Neural cell (in vitro differentiated cells): ENCODE data around the gene EID1. TPM values are rescaled to one million over a fixed set of nuclear protein-coding genes. Genes with fewer than 3 reads are reported as not detected.

ENCODE experiments used
- H2AFZ ChIP-seq: fragments of 200-600, 300-800 bp; sonication (generic), shearing (Covaris generic); 2 replicates; pipeline ENCODE4 v1.6.0; 2014; ENCODE audit warnings: low read depth, mild to moderate bottlenecking, antibody characterized with exemption, low read length, moderate library complexity
- H3F3A ChIP-seq: fragments of 200-600 bp; shearing (Covaris generic); 2 replicates; pipeline ENCODE4 v1.6.1; 2016; ENCODE audit warnings: mild to moderate bottlenecking, moderate library complexity, mixed read lengths, antibody characterized with exemption, low read length; ENCODE audit not compliant: insufficient read depth, poor library complexity, severe bottlenecking
- H3K27ac ChIP-seq: fragments of 200-600, 300-800 bp; sonication (generic), shearing (Covaris generic); 2 replicates; pipeline ENCODE4 v1.5.1; 2014; ENCODE audit warnings: mild to moderate bottlenecking, low read length, moderate library complexity
- H3K27me3 ChIP-seq: fragments of 300-800, 200-600 bp; sonication (generic), shearing (Covaris generic); 2 replicates; pipeline ENCODE4 v1.6.0; 2014; ENCODE audit warnings: mild to moderate bottlenecking, low read depth, low read length, moderate library complexity; ENCODE audit not compliant: insufficient read depth
- H3K36me3 ChIP-seq: fragments of 300-800, 200-600 bp; sonication (generic), shearing (Covaris generic); 2 replicates; pipeline ENCODE4 v1.5.1; 2014; ENCODE audit warnings: mild to moderate bottlenecking, antibody characterized with exemption, low read length, moderate library complexity; ENCODE audit not compliant: insufficient read depth
- H3K4me2 ChIP-seq: fragments of 300-800, 200-600 bp; sonication (generic), shearing (Covaris generic); 2 replicates; pipeline ENCODE4 v1.6.0; 2014; ENCODE audit warnings: mild to moderate bottlenecking, low read length
- H3K4me3 ChIP-seq: fragments of 300-800, 200-600 bp; sonication (generic), shearing (Covaris generic); 2 replicates; pipeline ENCODE4 v1.5.1; 2014; ENCODE audit warnings: mild to moderate bottlenecking, low read length, moderate library complexity
- H3K79me2 ChIP-seq: fragments of 200-600 bp; shearing (Covaris generic); replicated peaks from 2 replicates; pipeline ENCODE4 v1.6.0; 2014; ENCODE audit warnings: mild to moderate bottlenecking, low read length, moderate library complexity; ENCODE audit not compliant: insufficient read depth
- H3K9ac ChIP-seq: fragments of 300-800, 200-600 bp; sonication (generic), shearing (Covaris generic); 2 replicates; pipeline ENCODE4 v1.6.1; 2016; ENCODE audit warnings: mild to moderate bottlenecking, low read length, mixed read lengths
- H3K9me2 ChIP-seq: fragments of 200-600 bp; shearing (Covaris generic); 2 replicates; pipeline ENCODE4 v1.6.1; 2016; ENCODE audit warnings: mild to moderate bottlenecking, low read length, mixed read lengths; ENCODE audit not compliant: insufficient read depth
- H3K9me3 ChIP-seq: fragments of 200-600, 300-800 bp; sonication (generic), shearing (Covaris generic); 2 replicates; pipeline ENCODE4 v1.6.1; 2016; ENCODE audit warnings: mild to moderate bottlenecking, mixed run types, low read length, moderate library complexity, mixed read lengths
- H4K20me1 ChIP-seq: fragments of 200-600 bp; shearing (Covaris generic); 2 replicates; pipeline ENCODE4 v1.6.1; 2016; ENCODE audit warnings: mild to moderate bottlenecking, mixed run types; ENCODE audit not compliant: insufficient read depth
- EP300 ChIP-seq: fragments of 450-650 bp; conservative IDR thresholded peaks from 2 replicates; pipeline ENCODE4 v1.6.1; 2014; ENCODE audit warnings: antibody characterized with exemption, mild to moderate bottlenecking, moderate library complexity; ENCODE audit not compliant: poor library complexity, severe bottlenecking
- EZH2 ChIP-seq: fragments of 200-600, 300-800 bp; shearing (Covaris generic), sonication (generic); IDR thresholded peaks from 2 replicates; pipeline ENCODE4 v1.6.1; 2014; ENCODE audit warnings: antibody characterized with exemption, low read length, borderline replicate concordance, mild to moderate bottlenecking; ENCODE audit not compliant: insufficient read depth, poor library complexity, severe bottlenecking
- MXI1 ChIP-seq: fragments of 450-650 bp; conservative IDR thresholded peaks from 2 replicates; pipeline ENCODE4 v1.6.1; 2014; ENCODE audit warnings: antibody characterized with exemption, mild to moderate bottlenecking; ENCODE audit not compliant: poor library complexity, severe bottlenecking
- POLR2AphosphoS5 ChIP-seq: IDR thresholded peaks from 2 replicates; pipeline ENCODE4 v1.6.1; 2012
- RAD21 ChIP-seq: fragments of 450-650 bp; conservative IDR thresholded peaks from 2 replicates; pipeline ENCODE4 v1.6.1; 2014; ENCODE audit warnings: antibody characterized with exemption, mild to moderate bottlenecking, moderate library complexity
- SMC3 ChIP-seq: fragments of 450-650 bp; conservative IDR thresholded peaks from 2 replicates; pipeline ENCODE4 v1.6.1; 2014; ENCODE audit warnings: antibody characterized with exemption, mild to moderate bottlenecking, moderate library complexity; ENCODE audit not compliant: poor library complexity
- TAF1 ChIP-seq: IDR thresholded peaks from 2 replicates; pipeline ENCODE4 v1.6.1; 2012; ENCODE audit warnings: low read depth
- polyA plus RNA-seq: library from polyadenylated mRNA; depleted of rRNA; stranded (reverse); fragments of >200 nt; gene quantifications from 2 replicates; pipeline ENCODE4 v1.2.3, GENCODE V29; 2014
- TF ChIP-seq, protein P1 (sequence below): fragments of 450-650 bp; IDR thresholded peaks from 2 replicates; pipeline ENCODE4 v1.5.1; 2014; ENCODE audit warnings: antibody characterized with exemption, mild to moderate bottlenecking, moderate library complexity; ENCODE audit not compliant: poor library complexity, severe bottlenecking
- TF ChIP-seq, protein P2 (sequence below): IDR thresholded peaks from 2 replicates; pipeline ENCODE4 v1.6.1; 2012; ENCODE audit warnings: borderline replicate concordance

EID1 gene
- polyA plus RNA-seq, 1 donor from 2014 or later = 530 TPM

DNA sequence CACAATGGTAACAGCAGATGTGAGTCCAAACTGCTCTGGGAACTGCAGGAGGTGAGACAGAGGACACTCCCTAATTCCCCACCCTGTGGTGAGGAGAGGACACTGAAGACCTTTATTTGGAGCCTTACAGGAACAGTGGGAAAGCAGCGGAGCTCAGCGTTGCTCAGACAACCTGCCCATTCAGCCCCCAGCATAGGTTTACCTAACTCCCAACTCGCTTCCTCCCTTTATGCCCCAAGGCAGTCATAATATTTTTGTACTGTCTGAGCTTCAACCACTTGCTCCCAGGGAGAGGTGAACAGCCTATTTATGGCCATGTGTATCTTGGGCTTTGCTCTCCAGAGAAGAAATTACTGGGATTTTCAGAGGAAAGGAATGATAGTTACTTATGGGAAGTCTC is 51.7 kb downstream of the EID1 start:
- Histone ChIP-seq H3F3A (no peaks in the 10 kb centered on the region), H3K27me3 (no peaks in the 10 kb centered on the region), H3K27ac (no peak overlapping the region), H3K36me3 (no peaks in the 10 kb centered on the region), H3K9ac (no peak overlapping the region), H2AFZ (no peak overlapping the region), H3K9me3 (no peaks in the 10 kb centered on the region), H3K4me2 (no peak overlapping the region), H3K9me2 (no peaks in the 10 kb centered on the region), H4K20me1 (no peaks in the 10 kb centered on the region), H3K79me2 (no peaks in the 10 kb centered on the region), H3K4me3 (no peak overlapping the region)
- TF ChIP-seq EZH2 (no peak), TAF1 (no peak), SMC3 (no peak), EP300 (no peak), POLR2AphosphoS5 (no peak), RAD21 (no peak), MXI1 (no peak)
- TF ChIP-seq, protein P1, sequence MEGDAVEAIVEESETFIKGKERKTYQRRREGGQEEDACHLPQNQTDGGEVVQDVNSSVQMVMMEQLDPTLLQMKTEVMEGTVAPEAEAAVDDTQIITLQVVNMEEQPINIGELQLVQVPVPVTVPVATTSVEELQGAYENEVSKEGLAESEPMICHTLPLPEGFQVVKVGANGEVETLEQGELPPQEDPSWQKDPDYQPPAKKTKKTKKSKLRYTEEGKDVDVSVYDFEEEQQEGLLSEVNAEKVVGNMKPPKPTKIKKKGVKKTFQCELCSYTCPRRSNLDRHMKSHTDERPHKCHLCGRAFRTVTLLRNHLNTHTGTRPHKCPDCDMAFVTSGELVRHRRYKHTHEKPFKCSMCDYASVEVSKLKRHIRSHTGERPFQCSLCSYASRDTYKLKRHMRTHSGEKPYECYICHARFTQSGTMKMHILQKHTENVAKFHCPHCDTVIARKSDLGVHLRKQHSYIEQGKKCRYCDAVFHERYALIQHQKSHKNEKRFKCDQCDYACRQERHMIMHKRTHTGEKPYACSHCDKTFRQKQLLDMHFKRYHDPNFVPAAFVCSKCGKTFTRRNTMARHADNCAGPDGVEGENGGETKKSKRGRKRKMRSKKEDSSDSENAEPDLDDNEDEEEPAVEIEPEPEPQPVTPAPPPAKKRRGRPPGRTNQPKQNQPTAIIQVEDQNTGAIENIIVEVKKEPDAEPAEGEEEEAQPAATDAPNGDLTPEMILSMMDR = no peak
- TF ChIP-seq, protein P2, sequence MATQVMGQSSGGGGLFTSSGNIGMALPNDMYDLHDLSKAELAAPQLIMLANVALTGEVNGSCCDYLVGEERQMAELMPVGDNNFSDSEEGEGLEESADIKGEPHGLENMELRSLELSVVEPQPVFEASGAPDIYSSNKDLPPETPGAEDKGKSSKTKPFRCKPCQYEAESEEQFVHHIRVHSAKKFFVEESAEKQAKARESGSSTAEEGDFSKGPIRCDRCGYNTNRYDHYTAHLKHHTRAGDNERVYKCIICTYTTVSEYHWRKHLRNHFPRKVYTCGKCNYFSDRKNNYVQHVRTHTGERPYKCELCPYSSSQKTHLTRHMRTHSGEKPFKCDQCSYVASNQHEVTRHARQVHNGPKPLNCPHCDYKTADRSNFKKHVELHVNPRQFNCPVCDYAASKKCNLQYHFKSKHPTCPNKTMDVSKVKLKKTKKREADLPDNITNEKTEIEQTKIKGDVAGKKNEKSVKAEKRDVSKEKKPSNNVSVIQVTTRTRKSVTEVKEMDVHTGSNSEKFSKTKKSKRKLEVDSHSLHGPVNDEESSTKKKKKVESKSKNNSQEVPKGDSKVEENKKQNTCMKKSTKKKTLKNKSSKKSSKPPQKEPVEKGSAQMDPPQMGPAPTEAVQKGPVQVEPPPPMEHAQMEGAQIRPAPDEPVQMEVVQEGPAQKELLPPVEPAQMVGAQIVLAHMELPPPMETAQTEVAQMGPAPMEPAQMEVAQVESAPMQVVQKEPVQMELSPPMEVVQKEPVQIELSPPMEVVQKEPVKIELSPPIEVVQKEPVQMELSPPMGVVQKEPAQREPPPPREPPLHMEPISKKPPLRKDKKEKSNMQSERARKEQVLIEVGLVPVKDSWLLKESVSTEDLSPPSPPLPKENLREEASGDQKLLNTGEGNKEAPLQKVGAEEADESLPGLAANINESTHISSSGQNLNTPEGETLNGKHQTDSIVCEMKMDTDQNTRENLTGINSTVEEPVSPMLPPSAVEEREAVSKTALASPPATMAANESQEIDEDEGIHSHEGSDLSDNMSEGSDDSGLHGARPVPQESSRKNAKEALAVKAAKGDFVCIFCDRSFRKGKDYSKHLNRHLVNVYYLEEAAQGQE = no peak

Other genes starting within 250 kb of the EID1 start
- gene FBN1, start 232.4 kb upstream of the EID1 start, polyA plus RNA-seq = 17.9 and 22.0 TPM in 2 replicates
- gene CEP152, start 67.1 kb upstream of the EID1 start, polyA plus RNA-seq = 1.3 TPM in 2 replicates
- gene SHC4, start 85.8 kb downstream of the EID1 start, polyA plus RNA-seq = 4.5 and 5.0 TPM in 2 replicates
- 44.9 and 45.9 TPM in 2 replicates for gene SECISBP2L, start 168.3 kb downstream of the EID1 start, polyA plus RNA-seq